Activated T-cell treated with anti-CD3 and anti-CD28 coated beads, Interleukin-2, amount 50 U/mL, for 24 hours (primary cell): Measurements from ENCODE around the gene CFAP410.
A peak's percentile ranks its signal among the peaks of the same experiment; 100 is the strongest.

Experiments
- DNase-seq: peaks from one replicate; pipeline ENCODE4 v3.0.0-alpha.2; 2020
- H3K27ac Mint-ChIP-seq: 2 replicates; pipeline ENCODE4 v1.8.0; 2020; ENCODE audit warnings: mild to moderate bottlenecking, mixed read lengths
- H3K27me3 Mint-ChIP-seq: 2 replicates; pipeline ENCODE4 v1.8.0; 2020; ENCODE audit warnings: mixed read lengths
- H3K36me3 Mint-ChIP-seq: 2 replicates; pipeline ENCODE4 v1.8.0; 2020; ENCODE audit warnings: low read depth, mixed read lengths
- H3K4me1 Mint-ChIP-seq: 2 replicates; pipeline ENCODE4 v1.8.0; 2020; ENCODE audit warnings: low read depth, mixed read lengths
- H3K4me3 Mint-ChIP-seq: 2 replicates; pipeline ENCODE4 v1.8.0; 2020; ENCODE audit warnings: mild to moderate bottlenecking, moderate library complexity, mixed read lengths
- H3K9me3 Mint-ChIP-seq: 2 replicates; pipeline ENCODE4 v1.8.0; 2020; ENCODE audit warnings: mixed read lengths

CFAP410 gene

GRCh38 chr21:44360159-44360558, 21.0 kb upstream of the CFAP410 start:
- no peak for DNase-seq
- no peak overlapping the region for H3K27ac Mint-ChIP-seq
- no peaks in the 10 kb centered on the region for H3K27me3 Mint-ChIP-seq
- H3K9me3 Mint-ChIP-seq = no peaks in the 10 kb centered on the region
- peaks cover 41% of the 10 kb centered on the region for H3K36me3 Mint-ChIP-seq
- H3K4me3 Mint-ChIP-seq = no peak overlapping the region
- H3K4me1 Mint-ChIP-seq = peaks cover 34% of the 10 kb centered on the region

GRCh38 chr21:44359396-44359795, 20.2 kb upstream of the CFAP410 start:
- Mint-ChIP-seq H3K4me1 (peaks cover 42% of the 10 kb centered on the region), H3K4me3 (no peak overlapping the region), H3K36me3 (peaks cover 48% of the 10 kb centered on the region), H3K27me3 (no peaks in the 10 kb centered on the region), H3K9me3 (no peaks in the 10 kb centered on the region), H3K27ac (no peak overlapping the region)
- DNase-seq = no peak

GRCh38 chr21:44357064-44357837, 18.1 kb upstream of the CFAP410 start:
- Mint-ChIP-seq H3K4me1 (peaks cover 53% of the 10 kb centered on the region), H3K9me3 (no peaks in the 10 kb centered on the region), H3K4me3 (no peak overlapping the region), H3K36me3 (peaks cover 55% of the 10 kb centered on the region), H3K27ac (no peak overlapping the region), H3K27me3 (no peaks in the 10 kb centered on the region)
- no peak for DNase-seq

- H3K9me3 Mint-ChIP-seq = no peaks in the 10 kb centered on the region
- peaks cover 4% of the 10 kb centered on the region for H3K27me3 Mint-ChIP-seq
- peaks cover 55% of the 10 kb centered on the region for H3K36me3 Mint-ChIP-seq
- no peak overlapping the region for H3K4me3 Mint-ChIP-seq
- no peak for DNase-seq
- H3K4me1 Mint-ChIP-seq = peaks cover 58% of the 10 kb centered on the region
- H3K27ac Mint-ChIP-seq = peak overlapping the region; percentile 63
These were observed 17.4 kb upstream of the CFAP410 start for GRCh38 chr21:44356636-44357035.

- Mint-ChIP-seq H3K36me3 (peaks cover 55% of the 10 kb centered on the region), H3K4me3 (peak overlapping the region; percentile 27), H3K27me3 (peaks cover 6% of the 10 kb centered on the region), H3K4me1 (peaks cover 60% of the 10 kb centered on the region), H3K27ac (peak overlapping the region; percentile 63), H3K9me3 (no peaks in the 10 kb centered on the region)
- no peak for DNase-seq
These were observed 17.0 kb upstream of the CFAP410 start for GRCh38 chr21:44356160-44356559.

- H3K4me1 Mint-ChIP-seq = peaks cover 61% of the 10 kb centered on the region
- H3K27ac Mint-ChIP-seq = peak overlapping the region; percentile 88
- H3K27me3 Mint-ChIP-seq = peaks cover 8% of the 10 kb centered on the region
- H3K4me3 Mint-ChIP-seq = peak overlapping the region; percentile 85
- no peaks in the 10 kb centered on the region for H3K9me3 Mint-ChIP-seq
- H3K36me3 Mint-ChIP-seq = peaks cover 55% of the 10 kb centered on the region
- DNase-seq = peak; percentile 47
These were observed 15.9 kb upstream of the CFAP410 start for GRCh38 chr21:44354775-44355771.

GRCh38 chr21:44354001-44354405, 14.8 kb upstream of the CFAP410 start:
- peak overlapping the region; percentile 88 for H3K27ac Mint-ChIP-seq
- H3K9me3 Mint-ChIP-seq = no peaks in the 10 kb centered on the region
- peak; percentile 49 for DNase-seq
- peaks cover 52% of the 10 kb centered on the region for H3K36me3 Mint-ChIP-seq
- H3K4me1 Mint-ChIP-seq = peaks cover 55% of the 10 kb centered on the region
- peak overlapping the region; percentile 85 for H3K4me3 Mint-ChIP-seq
- H3K27me3 Mint-ChIP-seq = peaks cover 14% of the 10 kb centered on the region

- peak within 1 kb of the TSS; percentile 88 for H3K27ac Mint-ChIP-seq
- peak; percentile 75 for DNase-seq
- H3K4me3 Mint-ChIP-seq = peak within 1 kb of the TSS; percentile 85
- peaks cover 15% of the 10 kb centered on the region for H3K27me3 Mint-ChIP-seq
- H3K9me3 Mint-ChIP-seq = no peaks in the 10 kb centered on the region
- peaks cover 55% of the 10 kb centered on the region for H3K4me1 Mint-ChIP-seq
- H3K36me3 Mint-ChIP-seq = peaks cover 47% of the 10 kb centered on the region
These were observed 14.2 kb upstream of the CFAP410 start, which contains the start of gene TRPM2 for GRCh38 chr21:44353191-44353970. Gene TRPM2 (plus strand): TSS chr21:44353621. CDS start chr21:44353701, 80 bp downstream.

- Mint-ChIP-seq H3K27me3 (peaks cover 15% of the 10 kb centered on the region), H3K27ac (peak overlapping the region; percentile 71), H3K36me3 (peaks cover 38% of the 10 kb centered on the region), H3K9me3 (no peaks in the 10 kb centered on the region), H3K4me3 (peak overlapping the region; percentile 85), H3K4me1 (peaks cover 55% of the 10 kb centered on the region)
- no peak for DNase-seq
These were observed 13.2 kb upstream of the CFAP410 start for GRCh38 chr21:44352253-44352860.

- Mint-ChIP-seq H3K36me3 (peaks cover 31% of the 10 kb centered on the region), H3K27ac (no peak overlapping the region), H3K27me3 (peaks cover 15% of the 10 kb centered on the region), H3K4me1 (peaks cover 52% of the 10 kb centered on the region), H3K4me3 (no peak overlapping the region), H3K9me3 (no peaks in the 10 kb centered on the region)
- no peak for DNase-seq
These were observed 12.5 kb upstream of the CFAP410 start for GRCh38 chr21:44351535-44352252.

GRCh38 chr21:44350773-44351481, 11.7 kb upstream of the CFAP410 start:
- no peak overlapping the region for H3K27ac Mint-ChIP-seq
- peaks cover 15% of the 10 kb centered on the region for H3K27me3 Mint-ChIP-seq
- H3K4me3 Mint-ChIP-seq = no peak overlapping the region
- no peaks in the 10 kb centered on the region for H3K9me3 Mint-ChIP-seq
- DNase-seq = no peak
- H3K36me3 Mint-ChIP-seq = peaks cover 24% of the 10 kb centered on the region
- H3K4me1 Mint-ChIP-seq = peaks cover 45% of the 10 kb centered on the region

- Mint-ChIP-seq H3K36me3 (peaks cover 17% of the 10 kb centered on the region), H3K4me1 (peaks cover 38% of the 10 kb centered on the region), H3K9me3 (no peaks in the 10 kb centered on the region), H3K27me3 (peaks cover 15% of the 10 kb centered on the region), H3K4me3 (no peak overlapping the region), H3K27ac (no peak overlapping the region)
- DNase-seq = no peak
These were observed 10.9 kb upstream of the CFAP410 start for GRCh38 chr21:44349847-44350772.
